Stomach (tissue), 4 donors: Measurements from ENCODE around the gene SLC37A4.

Experiments used
- CTCF ChIP-seq, 7 experiments: fragments of 450-650 bp in 4 of 7; fragments of 200-600 bp in 3 of 7; sonication (generic) in 3 of 7; IDR thresholded peaks; one replicate each; pipeline ENCODE4 v1.5.1; 2016 to 2019; ENCODE audit warnings: antibody characterized with exemption in 7 of 7, control low read depth in 2 of 7, mild to moderate bottlenecking in 1 of 7
- EP300 ChIP-seq: sonication (generic); formaldehyde crosslinking; IDR thresholded peaks from one replicate; pipeline ENCODE4 v1.6.1; 2017; ENCODE audit warnings: antibody characterized with exemption
- POLR2A ChIP-seq, 4 donors: fragments of 450-650 bp; IDR thresholded peaks; one replicate each; pipeline ENCODE4 v1.6.1; 2016; ENCODE audit warnings: antibody characterized with exemption in 4 of 4, control low read depth in 2 of 4, mild to moderate bottlenecking in 1 of 4, moderate library complexity in 1 of 4
- POLR2AphosphoS5 ChIP-seq, 3 donors: sonication (generic); formaldehyde crosslinking; IDR thresholded peaks; one replicate each; pipeline ENCODE4 v1.6.1; 2016; ENCODE audit warnings: antibody characterized with exemption in 3 of 3

- no peak for TF ChIP-seq CTCF (IDR thresholded peaks at IDR 0.05)
- no peak for TF ChIP-seq POLR2A (IDR thresholded peaks at IDR 0.05)
- TF ChIP-seq POLR2AphosphoS5 (IDR thresholded peaks at IDR 0.05) = no peak
- no peak for TF ChIP-seq EP300
Observed at GRCh38 chr11:119000906-119001305, 29.8 kb downstream of the SLC37A4 start.
